VCaP (cell line): ENCODE measurements around the gene ASIC3.

Experiments
- H3K27ac ChIP-seq: fragments of 450-650 bp; 2 replicates; pipeline ENCODE4 v1.5.1; 2017
- TF ChIP-seq, protein P1 (sequence below): fragments of 450-650 bp; conservative IDR thresholded peaks from 2 replicates; pipeline ENCODE4 v1.5.1; 2017; ENCODE audit warnings: mild to moderate bottlenecking, moderate library complexity

The ASIC3 gene

DNA sequence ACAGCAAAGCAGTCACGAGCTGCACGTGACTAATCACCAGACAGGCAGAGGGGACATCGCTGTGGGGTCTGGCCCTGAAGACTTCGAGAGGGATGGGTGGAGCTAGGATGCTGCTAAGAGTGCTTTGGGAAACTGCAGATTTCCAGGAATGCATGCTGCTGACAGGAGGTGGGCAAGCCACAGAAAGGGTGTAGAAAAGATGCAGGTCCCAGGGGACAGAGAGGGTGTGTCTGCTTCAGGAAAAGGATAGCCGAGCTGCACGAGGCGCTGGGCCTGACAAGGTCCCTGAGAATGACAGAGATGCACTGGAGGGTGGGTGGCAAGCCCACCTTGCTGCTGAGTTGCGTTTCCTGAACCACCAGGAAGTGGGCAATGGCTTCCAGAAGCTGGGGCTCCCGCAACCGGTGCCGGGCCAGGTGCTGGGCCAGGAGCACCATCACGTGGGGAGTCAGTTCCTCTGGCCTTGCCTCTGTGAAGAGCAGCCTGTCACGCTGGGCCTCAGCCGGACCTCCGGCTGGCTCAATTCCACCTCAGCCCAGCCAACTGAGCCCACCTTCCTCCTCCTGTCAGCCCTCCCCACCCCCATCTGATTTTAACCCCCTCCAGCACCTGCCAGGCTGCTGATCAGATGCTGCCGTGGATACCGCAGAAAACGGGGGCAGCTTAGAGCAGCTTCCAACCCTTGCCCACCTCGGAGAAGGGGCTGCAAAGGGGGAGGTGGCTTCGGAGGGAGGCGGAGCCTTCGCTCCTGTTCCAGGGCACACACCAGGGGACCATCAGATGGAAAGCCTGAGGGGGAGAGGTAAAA is 30.1 kb downstream of the ASIC3 start:
- TF ChIP-seq, protein P1, sequence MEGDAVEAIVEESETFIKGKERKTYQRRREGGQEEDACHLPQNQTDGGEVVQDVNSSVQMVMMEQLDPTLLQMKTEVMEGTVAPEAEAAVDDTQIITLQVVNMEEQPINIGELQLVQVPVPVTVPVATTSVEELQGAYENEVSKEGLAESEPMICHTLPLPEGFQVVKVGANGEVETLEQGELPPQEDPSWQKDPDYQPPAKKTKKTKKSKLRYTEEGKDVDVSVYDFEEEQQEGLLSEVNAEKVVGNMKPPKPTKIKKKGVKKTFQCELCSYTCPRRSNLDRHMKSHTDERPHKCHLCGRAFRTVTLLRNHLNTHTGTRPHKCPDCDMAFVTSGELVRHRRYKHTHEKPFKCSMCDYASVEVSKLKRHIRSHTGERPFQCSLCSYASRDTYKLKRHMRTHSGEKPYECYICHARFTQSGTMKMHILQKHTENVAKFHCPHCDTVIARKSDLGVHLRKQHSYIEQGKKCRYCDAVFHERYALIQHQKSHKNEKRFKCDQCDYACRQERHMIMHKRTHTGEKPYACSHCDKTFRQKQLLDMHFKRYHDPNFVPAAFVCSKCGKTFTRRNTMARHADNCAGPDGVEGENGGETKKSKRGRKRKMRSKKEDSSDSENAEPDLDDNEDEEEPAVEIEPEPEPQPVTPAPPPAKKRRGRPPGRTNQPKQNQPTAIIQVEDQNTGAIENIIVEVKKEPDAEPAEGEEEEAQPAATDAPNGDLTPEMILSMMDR, result no peak
- H3K27ac ChIP-seq, result peak overlapping the region; percentile 97

DNA sequence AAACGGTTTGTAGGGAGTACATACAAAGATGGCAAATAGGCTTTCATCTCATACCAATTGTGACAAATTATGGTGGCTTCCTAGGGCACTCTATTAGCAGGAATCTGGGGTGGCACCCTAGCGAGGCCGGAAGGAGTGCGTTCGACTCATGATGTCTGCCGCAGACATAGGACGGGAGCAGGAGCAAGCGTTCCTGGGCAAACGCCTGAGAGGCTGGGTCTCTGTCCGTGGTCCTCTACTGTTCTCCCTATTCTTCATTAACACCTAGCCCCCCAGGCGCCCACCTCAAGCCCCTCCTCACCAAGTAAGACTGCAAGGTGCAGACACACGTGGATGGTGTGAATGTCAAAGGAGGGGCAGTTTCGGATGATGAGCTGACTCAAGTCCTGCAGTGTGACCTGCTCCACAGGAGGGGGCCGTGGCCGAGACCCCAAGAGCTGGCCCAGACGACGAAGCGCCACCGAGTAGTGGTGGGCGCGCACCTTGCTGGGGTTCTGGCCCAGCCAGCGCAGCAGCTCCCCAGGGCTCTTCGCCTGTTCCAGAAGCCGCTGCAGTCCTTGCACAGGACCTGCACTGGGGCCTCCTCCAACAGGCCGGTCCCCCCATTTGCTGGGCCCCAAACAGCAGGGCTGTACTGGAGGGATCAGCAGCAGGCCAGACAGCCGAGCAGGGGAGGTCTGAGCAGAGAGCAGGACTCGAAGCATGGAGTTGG is 31.0 kb downstream of the ASIC3 start:
- peak overlapping the region; percentile 97 for H3K27ac ChIP-seq
- TF ChIP-seq, protein P1, result no peak

DNA sequence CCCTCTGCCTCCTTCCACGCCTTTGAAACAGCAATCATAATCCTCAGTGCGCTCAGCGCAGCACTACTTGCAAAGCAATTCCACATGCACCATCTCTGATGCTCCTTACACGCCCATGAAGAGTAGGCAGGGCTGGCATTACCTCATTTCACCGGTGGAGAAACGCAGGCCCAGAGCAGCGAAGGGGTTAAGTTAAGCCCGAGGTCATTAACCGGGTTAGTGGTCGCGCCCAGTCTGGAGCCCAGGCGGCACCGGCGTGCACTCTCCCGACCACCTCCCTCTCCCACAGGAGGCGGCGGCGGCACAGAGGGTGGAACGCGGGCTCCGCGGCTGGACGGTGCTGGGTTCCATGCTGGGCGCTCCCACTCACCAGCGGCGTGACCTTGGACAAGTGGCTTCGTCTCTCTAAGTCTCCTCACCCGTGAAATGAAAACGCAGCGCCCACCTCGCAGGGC is 31.8 kb downstream of the ASIC3 start:
- TF ChIP-seq, protein P1, result no peak
- H3K27ac ChIP-seq, result peak overlapping the region; percentile 97

DNA sequence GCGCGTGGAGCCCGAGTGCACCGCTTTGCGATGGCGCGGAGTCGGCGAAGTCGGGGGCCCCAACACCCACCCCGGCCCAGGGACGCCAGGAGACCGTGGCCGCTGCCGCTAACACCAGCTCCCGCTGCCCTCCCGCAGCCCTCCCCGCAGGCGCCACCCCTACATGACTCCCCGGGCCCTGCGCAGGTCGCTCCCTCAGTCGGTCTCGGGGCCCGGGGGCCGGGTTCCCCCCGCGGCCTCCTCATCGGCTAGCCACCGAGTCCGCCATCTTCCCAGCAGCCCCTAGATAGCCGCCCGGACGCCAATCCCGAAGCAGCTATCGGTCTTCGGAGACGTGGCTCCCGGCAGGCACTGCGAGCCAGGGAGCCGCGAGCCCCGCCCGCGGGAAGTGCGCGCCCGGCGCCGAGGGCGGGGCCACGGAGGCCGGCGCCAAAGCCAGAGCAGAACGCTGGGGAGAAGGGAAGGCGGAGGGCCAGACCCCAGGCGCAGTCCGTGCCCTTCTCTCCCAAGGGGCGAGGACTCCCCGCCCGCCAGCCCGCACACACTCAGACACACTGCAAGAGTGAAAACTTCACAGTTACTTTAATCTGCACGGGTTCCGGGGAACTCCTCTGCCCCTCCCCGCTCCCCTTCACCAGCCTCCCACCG is 32.3 kb downstream of the ASIC3 start, which contains the start of gene FASTK:
Gene FASTK (minus strand): TSS at position 288 of the 648 bp plus-strand sequence. CDS start 43 bp downstream, at position 245.
- H3K27ac ChIP-seq, result peak within 1 kb of the TSS; percentile 97
- TF ChIP-seq, protein P1, result no peak

DNA sequence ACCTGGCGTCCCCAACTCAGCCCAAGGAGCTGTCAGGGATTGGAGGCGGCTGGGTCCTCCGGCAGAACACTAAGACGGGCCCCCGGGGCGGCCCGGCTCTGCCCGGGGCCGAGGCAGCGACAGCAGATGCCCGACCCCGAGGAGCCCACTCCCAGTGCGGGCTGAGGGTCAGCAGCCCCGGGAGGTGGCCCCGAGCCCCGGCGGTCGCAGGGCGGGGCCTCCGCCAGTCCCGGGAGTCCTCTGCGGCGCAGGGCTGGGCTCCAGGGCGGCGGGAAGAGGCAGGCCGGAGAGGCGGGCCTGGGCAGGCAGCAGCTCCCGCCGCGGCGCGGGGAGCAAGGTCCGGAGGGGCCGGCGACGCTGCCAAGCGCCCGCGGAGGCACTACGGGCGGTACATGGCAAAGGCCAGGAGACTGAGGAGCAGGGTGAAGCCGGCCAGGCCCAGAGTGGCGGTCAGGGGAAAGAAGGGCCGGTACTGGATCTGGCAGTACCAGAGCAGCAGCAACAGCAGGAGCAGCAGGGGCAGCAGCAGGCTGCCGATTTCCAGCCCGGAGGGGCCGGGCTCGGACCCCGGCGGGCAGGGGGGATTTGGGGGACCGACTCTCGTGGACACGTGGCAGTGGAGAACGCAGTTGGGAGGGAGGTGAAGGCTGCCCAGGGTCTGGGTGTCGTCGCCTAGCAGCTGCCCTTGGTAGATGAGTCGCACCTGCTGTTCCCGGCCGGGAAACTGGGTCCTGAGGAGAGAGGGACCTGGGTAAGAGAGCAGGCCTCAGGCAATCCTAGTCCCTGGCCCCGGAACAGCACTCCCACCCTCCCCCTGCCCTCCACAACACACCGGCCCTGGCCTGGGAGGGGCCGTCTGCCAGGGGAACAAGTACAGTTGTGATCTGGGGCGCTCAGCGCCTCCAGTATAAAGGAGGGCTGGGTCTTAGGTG is 33.1 kb downstream of the ASIC3 start:
- H3K27ac ChIP-seq, result peak overlapping the region; percentile 97
- TF ChIP-seq, protein P1, result no peak

DNA sequence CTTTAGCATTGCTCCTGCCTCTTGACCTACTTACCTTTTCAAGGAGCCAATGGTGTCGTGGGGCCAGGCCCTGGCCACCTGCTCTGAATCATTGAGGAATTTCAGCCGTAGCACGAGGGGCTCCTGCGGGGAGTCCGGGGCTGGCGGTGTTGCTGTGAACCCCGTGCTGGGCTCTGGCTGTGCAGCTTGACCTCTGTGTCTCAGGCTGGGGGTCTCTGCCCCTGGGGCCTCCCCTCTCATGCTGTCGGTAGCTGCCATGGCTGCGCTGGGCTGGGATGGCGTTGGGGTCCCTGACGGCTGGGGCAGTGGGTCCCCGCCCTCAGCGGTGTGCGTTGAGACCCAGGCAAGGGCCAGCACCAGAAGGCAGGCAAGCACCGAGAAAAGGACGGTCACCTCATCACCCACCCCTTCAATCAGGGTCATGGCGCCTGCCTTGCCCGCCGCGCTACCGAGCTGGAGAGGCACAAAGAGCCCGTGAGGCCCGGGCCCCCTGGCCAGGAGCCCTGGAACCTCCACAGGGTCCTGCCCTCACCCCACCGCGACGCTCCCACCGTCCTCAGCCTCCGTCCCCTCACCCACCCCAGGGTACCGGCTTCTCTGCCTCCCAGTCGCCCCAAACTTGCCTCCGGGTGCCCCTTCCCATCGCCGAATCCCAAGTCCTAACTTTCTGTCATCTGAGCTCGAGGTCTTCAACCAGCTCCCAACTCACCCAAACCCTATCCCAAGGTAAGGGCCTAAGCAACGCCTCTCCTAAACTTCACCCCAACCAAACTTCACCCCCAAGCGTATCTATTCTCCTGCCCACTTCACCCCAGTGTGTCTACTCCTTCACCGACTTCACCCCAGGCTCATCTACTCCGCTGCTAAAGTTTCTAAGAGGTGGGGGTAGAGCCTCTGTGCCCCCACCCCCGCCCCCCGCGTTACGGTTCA is 34.1 kb downstream of the ASIC3 start:
- TF ChIP-seq, protein P1, result no peak
- H3K27ac ChIP-seq, result peak overlapping the region; percentile 97
